NCI-H510A (cell line): ENCODE results near the gene FASTK.

ENCODE experiments used
- DNase-seq: peaks from one replicate; lab custom pipeline; 2025; lab: John Stamatoyannopoulos, UW

FASTK gene

GRCh38 chr7:151082141-151083070 lies 1.8 kb upstream of the FASTK start:
- no peak for DNase-seq

DNA sequence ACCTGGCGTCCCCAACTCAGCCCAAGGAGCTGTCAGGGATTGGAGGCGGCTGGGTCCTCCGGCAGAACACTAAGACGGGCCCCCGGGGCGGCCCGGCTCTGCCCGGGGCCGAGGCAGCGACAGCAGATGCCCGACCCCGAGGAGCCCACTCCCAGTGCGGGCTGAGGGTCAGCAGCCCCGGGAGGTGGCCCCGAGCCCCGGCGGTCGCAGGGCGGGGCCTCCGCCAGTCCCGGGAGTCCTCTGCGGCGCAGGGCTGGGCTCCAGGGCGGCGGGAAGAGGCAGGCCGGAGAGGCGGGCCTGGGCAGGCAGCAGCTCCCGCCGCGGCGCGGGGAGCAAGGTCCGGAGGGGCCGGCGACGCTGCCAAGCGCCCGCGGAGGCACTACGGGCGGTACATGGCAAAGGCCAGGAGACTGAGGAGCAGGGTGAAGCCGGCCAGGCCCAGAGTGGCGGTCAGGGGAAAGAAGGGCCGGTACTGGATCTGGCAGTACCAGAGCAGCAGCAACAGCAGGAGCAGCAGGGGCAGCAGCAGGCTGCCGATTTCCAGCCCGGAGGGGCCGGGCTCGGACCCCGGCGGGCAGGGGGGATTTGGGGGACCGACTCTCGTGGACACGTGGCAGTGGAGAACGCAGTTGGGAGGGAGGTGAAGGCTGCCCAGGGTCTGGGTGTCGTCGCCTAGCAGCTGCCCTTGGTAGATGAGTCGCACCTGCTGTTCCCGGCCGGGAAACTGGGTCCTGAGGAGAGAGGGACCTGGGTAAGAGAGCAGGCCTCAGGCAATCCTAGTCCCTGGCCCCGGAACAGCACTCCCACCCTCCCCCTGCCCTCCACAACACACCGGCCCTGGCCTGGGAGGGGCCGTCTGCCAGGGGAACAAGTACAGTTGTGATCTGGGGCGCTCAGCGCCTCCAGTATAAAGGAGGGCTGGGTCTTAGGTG lies 827 bp upstream of the FASTK start:
- no peak for DNase-seq

DNA sequence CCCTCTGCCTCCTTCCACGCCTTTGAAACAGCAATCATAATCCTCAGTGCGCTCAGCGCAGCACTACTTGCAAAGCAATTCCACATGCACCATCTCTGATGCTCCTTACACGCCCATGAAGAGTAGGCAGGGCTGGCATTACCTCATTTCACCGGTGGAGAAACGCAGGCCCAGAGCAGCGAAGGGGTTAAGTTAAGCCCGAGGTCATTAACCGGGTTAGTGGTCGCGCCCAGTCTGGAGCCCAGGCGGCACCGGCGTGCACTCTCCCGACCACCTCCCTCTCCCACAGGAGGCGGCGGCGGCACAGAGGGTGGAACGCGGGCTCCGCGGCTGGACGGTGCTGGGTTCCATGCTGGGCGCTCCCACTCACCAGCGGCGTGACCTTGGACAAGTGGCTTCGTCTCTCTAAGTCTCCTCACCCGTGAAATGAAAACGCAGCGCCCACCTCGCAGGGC lies 515 bp downstream of the FASTK start:
- no peak for DNase-seq

GRCh38 chr7:151079199-151079910 lies 1.3 kb downstream of the FASTK start:
- DNase-seq: no peak

- DNase-seq: no peak
Measured at GRCh38 chr7:151078233-151079040, 2.2 kb downstream of the FASTK start.

DNA sequence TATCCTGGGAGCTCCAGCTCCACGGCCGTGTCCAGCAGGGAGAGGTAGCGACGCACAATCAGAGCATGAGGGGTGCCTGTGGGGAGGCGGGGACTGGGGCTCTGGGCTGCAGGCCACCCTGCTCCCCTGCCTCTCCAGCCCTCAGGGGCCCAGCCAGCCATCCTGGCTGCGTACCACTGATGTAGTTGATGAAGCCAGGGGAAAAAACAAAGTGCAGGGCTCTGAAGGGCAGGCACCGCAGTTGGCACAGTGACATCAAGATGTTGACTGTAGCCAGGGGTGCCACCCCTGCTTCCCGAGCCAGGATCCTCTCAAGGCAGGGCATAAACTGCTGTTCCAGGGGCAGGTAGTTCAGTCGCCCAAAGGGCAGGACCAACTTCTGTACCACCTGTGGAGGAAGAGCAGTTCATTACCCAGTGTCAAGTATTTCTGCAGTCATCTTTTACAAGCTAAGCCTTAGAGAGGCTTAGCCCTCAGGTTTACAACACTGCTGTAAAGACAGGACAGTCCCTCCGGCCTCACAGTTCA lies 2.8 kb downstream of the FASTK start:
- DNase-seq: no peak

DNA sequence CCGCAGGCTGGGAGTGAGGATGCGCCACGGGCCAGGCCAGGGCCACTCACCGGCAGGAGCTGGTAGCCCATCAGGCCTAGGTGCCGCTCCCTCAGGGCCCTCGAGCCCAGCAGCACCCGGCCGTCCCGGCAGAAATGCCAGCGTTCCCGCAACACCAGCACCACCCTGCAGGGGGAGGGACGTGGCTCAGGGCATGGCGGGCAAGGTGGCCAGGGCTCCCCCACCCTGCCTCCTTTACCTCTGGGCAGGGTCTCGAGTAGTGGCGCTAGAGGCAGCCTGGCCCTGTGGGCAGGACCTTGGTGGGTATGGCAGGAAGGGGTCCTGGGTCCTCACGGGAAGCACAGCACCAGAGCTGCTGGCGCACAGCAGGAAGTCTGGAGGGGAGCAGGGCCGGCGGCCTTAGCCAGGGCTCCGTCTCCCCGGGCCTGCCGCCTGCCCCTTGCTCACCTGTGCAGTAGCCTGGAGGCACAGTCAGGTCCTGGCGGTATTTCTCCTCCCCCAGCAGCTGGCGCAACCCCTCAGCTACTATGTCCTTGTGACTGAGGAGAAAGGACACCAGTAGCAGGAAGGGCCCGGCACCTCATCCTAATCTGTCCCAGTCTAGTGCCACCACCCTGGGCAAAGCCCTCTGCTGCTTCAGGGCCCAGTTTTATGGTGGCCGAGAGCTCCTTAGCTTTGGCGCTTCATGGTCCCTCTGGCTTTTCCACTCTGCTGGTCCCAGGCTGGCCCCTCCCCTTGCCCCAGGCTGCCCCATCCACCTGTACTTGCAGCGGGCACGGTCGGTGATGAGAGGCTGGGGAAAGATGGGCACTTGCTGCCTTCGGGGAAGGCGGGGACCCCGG lies 3.5 kb downstream of the FASTK start:
- no peak for DNase-seq

GRCh38 chr7:151075978-151076426 lies 4.6 kb downstream of the FASTK start:
- DNase-seq: no peak

GRCh38 chr7:151075662-151075971 lies 5.0 kb downstream of the FASTK start:
- DNase-seq: no peak

GRCh38 chr7:151074817-151075661 lies 5.6 kb downstream of the FASTK start:
- DNase-seq: no peak

DNA sequence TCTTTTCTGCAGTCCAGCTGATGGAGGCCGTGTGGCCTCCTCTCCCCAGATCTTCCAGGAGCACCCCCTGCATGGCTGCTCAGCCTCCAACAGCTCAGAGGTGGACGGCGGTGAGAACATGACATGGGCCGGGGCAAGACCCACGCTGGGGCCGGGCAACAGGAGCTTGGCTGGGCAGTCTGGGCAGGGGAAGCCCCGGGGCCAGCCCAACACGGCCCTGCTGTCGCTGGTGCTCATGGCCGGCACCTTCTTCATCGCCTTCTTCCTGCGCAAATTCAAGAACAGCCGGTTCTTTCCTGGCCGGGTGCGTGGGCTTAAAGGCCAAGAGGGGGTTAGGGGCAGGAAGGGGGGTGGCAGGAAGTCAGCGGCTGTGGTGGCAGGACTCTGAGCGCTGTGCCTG lies 6.6 kb downstream of the FASTK start:
- no peak for DNase-seq

GRCh38 chr7:151071032-151071866 lies 9.4 kb downstream of the FASTK start:
- no peak for DNase-seq

- no peak for DNase-seq
Measured at GRCh38 chr7:151070574-151070960, 10.0 kb downstream of the FASTK start.

- DNase-seq: no peak
Measured at GRCh38 chr7:151069841-151070573, 10.6 kb downstream of the FASTK start.

DNA sequence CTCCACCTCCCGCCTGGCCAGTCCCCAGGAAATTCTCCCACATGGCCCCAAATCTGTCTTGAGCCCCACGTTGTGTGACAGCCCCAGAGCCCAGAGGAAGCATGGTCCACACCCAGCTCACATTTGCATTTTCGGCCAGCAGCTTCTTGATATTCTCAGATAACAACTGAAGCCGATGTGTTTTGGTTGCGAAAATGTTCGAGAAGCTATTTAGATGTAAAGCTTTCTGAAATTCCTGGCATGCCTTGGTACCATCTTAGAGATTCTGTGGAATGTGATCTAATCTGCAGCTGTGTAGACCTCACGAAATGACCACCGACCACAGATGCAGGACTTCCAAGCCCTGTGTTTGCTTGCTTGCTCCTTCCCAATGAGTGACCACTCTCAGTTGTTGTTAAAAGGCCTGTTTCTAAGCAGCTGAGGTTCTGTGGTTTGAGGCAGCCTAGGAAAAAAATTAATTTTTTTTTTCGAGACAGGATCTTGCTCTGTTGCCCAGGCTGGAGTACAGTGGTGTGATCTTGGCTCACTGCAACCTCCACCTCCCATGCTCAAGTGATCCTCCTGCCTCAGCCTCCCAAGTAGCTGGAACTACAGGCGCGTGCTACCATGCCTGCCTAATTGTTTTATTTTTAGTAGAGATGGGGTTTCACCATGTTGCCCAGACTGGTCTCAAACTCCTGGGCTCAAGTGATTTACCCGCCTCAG lies 12.4 kb downstream of the FASTK start:
- DNase-seq: no peak

DNA sequence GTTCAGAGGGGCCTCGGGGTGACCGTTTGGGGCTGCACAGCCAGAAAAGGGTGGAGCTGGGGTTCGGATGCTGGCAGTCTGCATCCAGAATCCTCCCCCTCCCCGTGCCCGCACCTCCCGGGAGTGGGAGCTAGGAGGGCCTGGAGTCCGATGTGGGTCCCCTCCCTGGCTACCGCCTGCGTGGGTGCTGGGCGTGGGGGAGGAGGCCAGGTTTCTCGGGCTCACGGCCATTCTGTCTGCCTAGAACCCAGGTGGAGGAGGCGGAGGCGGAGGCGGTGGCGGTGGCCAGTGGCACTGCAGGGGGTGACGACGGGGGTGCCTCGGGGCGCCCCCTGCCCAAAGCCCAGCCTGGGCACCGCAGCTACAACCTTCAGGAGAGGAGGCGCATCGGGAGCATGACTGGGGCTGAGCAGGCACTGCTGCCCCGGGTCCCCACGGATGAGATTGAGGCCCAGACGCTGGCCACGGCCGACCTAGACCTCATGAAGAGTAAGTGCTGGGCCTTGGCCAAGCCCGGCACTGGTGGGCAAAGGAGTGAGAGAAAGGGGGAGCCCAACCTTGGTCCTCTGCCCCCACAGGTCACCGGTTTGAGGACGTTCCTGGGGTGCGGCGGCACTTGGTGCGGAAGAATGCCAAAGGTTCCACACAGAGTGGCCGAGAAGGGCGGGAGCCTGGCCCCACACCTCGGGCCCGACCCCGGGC lies 14.2 kb downstream of the FASTK start:
- no peak for DNase-seq
